Occipital lobe (tissue), 2 donors: ENCODE results near the gene MAP3K9. TPM values are rescaled to one million over a fixed set of nuclear protein-coding genes. Genes with fewer than 3 reads are reported as not detected.
A peak's percentile ranks its signal among the peaks of the same experiment; 100 is the strongest.

ENCODE experiments used
- DNase-seq: peaks from one replicate; lab custom pipeline; 2025; lab: John Stamatoyannopoulos, UW
- total RNA-seq: library from RNA; depleted of rRNA; stranded (reverse); fragments of >200 nt; gene quantifications from one replicate; pipeline ENCODE4 v1.2.3, GENCODE V29; 2014

The MAP3K9 gene
- total RNA-seq, 1 donor from 2014 or later = 19.3 TPM

DNA sequence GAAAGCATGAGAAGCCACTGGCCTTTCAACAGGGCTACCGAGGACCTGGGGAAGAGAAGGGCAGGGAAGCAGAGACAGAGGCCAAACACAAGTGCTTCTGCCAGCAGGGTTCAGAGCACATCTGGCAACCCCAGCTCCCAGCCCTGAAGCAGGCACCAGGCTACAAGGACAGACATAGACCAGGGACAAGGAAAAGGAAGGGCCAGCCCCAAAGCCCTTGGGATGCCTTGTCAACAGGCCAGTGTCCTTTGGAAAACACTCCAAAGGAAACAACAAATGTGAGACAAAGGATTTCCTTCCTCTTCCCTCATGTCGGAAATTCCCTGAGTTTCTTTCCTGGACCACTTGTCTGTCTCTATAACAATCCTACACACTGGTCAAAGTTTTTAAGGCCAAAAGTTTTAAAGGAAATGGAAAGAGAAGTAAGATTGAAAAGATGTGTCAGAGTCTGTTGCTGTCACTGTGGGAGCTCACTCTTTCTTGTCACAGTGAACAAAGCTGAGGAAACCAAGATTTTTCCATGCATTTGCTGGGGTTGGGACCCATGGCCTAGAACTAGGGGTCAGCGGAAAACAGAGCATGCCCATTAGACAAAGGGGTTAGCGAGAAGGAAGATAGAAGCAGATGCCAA lies 108.2 kb downstream of the MAP3K9 start:
- DNase-seq = no peak

DNA sequence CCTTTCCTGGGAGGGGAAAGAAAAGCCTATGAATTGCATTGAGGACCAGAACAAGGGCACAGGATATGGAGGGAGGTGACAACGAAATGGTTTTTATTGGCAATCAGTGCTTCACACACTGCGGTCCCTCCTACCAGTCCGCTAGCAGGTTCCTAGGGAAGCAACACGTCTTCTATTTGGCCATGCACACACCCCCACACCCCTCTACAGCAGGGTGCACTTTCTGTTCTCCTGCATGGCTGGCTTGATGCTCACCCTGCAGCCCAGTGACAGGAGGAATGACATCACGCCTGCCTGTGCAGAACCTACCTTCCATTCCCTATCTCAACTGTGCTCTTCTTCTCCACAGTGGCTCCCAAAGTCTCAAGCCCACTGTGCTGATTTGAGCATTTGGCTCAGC lies 109.7 kb downstream of the MAP3K9 start:
- no peak for DNase-seq

DNA sequence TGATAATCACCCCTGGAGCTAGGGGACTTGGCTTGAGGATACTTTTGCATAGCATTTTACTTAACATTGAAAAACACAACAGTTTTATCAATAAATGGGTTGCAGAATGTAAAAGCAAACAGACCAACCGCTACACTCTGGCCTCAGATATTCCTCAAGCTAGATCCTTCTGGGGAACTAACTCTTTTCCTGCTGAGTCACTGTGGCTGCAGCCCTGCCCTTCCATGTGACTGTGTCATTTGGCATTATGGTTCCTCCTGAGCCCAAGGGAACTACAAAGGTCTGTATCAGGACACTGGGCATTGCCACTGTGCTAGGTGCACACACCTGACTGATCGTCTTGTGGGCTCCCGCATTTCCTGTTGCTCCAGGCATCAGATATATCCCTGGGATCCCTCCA lies 111.0 kb downstream of the MAP3K9 start:
- DNase-seq = no peak

GRCh38 chr14:70697701-70698100 lies 111.6 kb downstream of the MAP3K9 start:
- no peak for DNase-seq

DNA sequence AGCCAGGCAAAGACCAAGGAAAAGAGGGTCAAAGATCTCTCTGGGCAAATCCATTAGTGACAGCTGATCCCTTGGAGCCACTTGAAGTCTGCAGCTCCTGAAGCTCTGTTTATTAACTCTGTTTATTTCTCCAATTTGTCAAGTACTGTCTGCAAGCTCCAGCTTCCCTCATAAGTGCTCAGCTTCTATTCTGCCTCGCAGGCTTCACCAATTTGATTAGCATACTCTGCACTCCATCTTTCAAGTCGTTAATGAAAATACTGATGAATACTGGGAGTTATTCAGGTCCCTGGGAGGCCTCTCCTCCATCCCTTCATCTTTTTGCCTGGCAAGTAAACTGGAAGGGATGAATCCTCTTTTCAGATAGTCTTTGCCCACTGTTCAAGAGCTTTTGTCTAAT lies 113.3 kb downstream of the MAP3K9 start:
- no peak for DNase-seq

GRCh38 chr14:70692210-70692609 lies 117.1 kb downstream of the MAP3K9 start:
- no peak for DNase-seq

DNA sequence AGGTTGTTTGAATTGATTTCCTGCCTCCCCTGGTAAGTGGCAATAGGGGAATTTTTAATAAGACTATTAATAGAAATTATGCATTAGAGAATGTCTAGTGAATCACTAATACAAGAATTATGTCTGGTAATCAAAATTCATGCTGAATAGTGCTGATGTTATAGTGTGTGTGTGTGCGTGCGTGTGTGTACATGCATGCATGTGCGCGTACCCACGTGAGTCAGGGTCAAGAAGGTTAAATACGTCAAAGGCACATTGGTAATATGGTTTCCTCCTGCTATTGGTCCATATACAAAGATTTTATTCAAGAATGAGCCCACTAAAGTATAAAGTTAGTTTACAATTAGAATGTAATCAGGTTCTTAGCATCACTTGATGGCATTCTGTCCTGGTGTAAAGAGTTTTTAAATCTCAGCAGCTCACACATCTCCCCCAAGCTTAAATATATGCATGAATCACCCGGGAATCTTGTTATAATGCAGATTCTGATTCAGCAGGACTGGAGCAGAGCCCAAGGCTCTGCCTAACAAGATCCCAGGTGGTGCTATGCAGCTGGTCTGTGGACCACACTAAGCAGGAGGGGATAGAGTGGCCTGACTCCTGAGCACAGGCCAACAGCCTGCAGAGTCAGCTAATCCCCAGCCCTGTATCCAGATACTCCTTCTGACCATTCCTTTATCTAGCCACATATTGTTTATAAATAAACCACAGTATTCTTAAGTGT lies 123.7 kb downstream of the MAP3K9 start:
- DNase-seq = peak; percentile 20

GRCh38 chr14:70683983-70684382 lies 125.3 kb downstream of the MAP3K9 start:
- DNase-seq = no peak

DNA sequence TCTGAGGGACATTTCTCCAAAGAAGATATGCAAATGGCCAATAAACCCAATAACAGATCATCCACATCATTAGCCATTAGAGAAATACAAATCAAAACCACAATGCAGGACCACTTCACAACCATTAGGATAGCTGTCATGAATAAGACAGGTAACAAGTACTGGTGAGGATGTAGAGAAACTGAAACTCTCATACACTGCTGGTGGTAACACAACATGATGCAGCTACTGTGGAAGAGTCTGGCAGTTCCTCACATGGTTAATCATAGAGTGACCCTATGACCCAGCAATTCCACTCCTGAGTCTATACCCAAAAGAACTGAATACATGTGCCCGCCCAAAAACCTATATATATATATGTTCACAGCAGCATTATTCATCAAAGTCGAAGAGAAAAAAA lies 128.6 kb downstream of the MAP3K9 start:
- no peak for DNase-seq

DNA sequence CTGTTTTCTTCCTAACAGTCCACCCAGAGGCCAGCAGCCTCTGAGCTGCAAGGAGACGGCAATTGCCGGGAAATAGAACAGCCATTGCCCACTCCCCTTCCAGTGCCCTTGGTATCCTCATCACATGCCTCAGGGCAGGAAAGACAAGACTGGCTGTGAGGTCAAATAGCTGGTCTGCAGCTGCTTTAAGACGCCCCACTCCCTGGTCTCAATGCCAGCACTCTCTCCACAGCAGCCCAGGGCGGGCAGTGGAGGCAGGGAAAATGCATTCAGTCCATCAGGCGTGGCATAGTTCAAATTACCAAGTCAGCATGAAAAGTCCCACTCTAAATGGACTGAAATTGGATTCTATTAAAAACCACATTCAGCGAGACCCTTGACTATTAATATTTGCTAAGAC lies 132.0 kb downstream of the MAP3K9 start:
- no peak for DNase-seq

Other genes with a start within 250 kb of the MAP3K9 start
- 61.3 TPM for gene MED6, start 208.9 kb downstream of the MAP3K9 start, total RNA-seq
- 22.9 TPM for gene TTC9, start 167.6 kb downstream of the MAP3K9 start, total RNA-seq
- 191 TPM for gene PCNX1, start 97.9 kb upstream of the MAP3K9 start, total RNA-seq